Neuronal stem cell (in vitro differentiated cells): ENCODE data around the gene PLEKHA3.

Experiments used
- DNase-seq: peaks from one replicate; pipeline ENCODE4 v3.0.0-alpha.2; 2013; ENCODE audit warnings: low spot score
- H2AFZ ChIP-seq: one replicate; pipeline ENCODE4 v1.6.1; 2013; ENCODE audit warnings: mild to moderate bottlenecking, low read length, inconsistent platforms
- H2AK5ac ChIP-seq: 2 replicates; pipeline ENCODE4 v1.6.1; 2013; ENCODE audit warnings: low read depth, mild to moderate bottlenecking, inconsistent platforms, low read length, moderate library complexity, mixed read lengths
- H2BK120ac ChIP-seq: 2 replicates; pipeline ENCODE4 v1.6.1; 2013; ENCODE audit warnings: low read depth, mild to moderate bottlenecking, inconsistent platforms, low read length, moderate library complexity, mixed read lengths
- H2BK12ac ChIP-seq: one replicate; pipeline ENCODE4 v1.6.1; 2013; ENCODE audit warnings: low read length, inconsistent platforms
- H2BK15ac ChIP-seq: 2 replicates; pipeline ENCODE4 v1.6.1; 2013; ENCODE audit warnings: mild to moderate bottlenecking, low read length, inconsistent platforms, mixed read lengths
- H2BK5ac ChIP-seq: one replicate; pipeline ENCODE4 v1.6.1; 2013; ENCODE audit warnings: inconsistent platforms, mild to moderate bottlenecking, low read length, moderate library complexity
- H3K14ac ChIP-seq: one replicate; pipeline ENCODE4 v1.6.1; 2013; ENCODE audit warnings: low read length, inconsistent platforms
- H3K18ac ChIP-seq: 2 replicates; pipeline ENCODE4 v1.6.1; 2013; ENCODE audit warnings: low read length, inconsistent platforms
- H3K23ac ChIP-seq: 2 replicates; pipeline ENCODE4 v1.6.1; 2013; ENCODE audit warnings: low read depth, mild to moderate bottlenecking, mixed read lengths, low read length, inconsistent platforms; ENCODE audit not compliant: poor library complexity
- H3K27ac ChIP-seq: replicated peaks from 3 replicates; pipeline ENCODE4 v1.5.1; 2013; ENCODE audit warnings: low read length, inconsistent platforms
- H3K27me3 ChIP-seq, 3 experiments: 2 replicates each; pipeline ENCODE4 v1.6.1; 2013; ENCODE audit warnings: low read length in 3 of 3, mild to moderate bottlenecking in 2 of 3, inconsistent platforms in 1 of 3, low read depth in 1 of 3, mixed read lengths in 1 of 3, moderate library complexity in 1 of 3; ENCODE audit not compliant: control insufficient read depth in 3 of 3, insufficient read depth in 3 of 3
- H3K36me3 ChIP-seq, 2 donors: replicated peaks in 1 of 2; 2 replicates each; pipeline ENCODE4 v1.6.1; 2013; ENCODE audit warnings: low read length in 2 of 2; ENCODE audit not compliant: control insufficient read depth in 2 of 2, insufficient read depth in 2 of 2
- H3K4ac ChIP-seq: 2 replicates; pipeline ENCODE4 v1.6.1; 2013; ENCODE audit warnings: inconsistent platforms, mild to moderate bottlenecking, low read length, moderate library complexity
- H3K4me1 ChIP-seq, 2 donors: 1 replicate in 1 of 2; 2 replicates in 1 of 2; pipeline ENCODE4 v1.6.1; 2013; ENCODE audit warnings: low read length in 2 of 2, low read depth in 1 of 2; ENCODE audit not compliant: control insufficient read depth in 2 of 2, insufficient read depth in 1 of 2
- H3K4me2 ChIP-seq: one replicate; pipeline ENCODE4 v1.6.1; 2013; ENCODE audit warnings: mild to moderate bottlenecking, low read length, inconsistent platforms; ENCODE audit not compliant: insufficient read depth, poor library complexity, severe bottlenecking
- H3K4me3 ChIP-seq, 2 donors: 2 replicates each; pipeline ENCODE4 v1.5.1; 2013; ENCODE audit warnings: low read length in 2 of 2, mild to moderate bottlenecking in 2 of 2, inconsistent platforms in 1 of 2, moderate library complexity in 1 of 2
- H3K79me1 ChIP-seq: one replicate; pipeline ENCODE4 v1.6.1; 2013; ENCODE audit warnings: low read depth, mild to moderate bottlenecking, inconsistent platforms, low read length, moderate library complexity
- H3K9ac ChIP-seq: one replicate; pipeline ENCODE4 v1.6.1; 2013; ENCODE audit warnings: mild to moderate bottlenecking, low read depth, low read length, inconsistent platforms; ENCODE audit not compliant: poor library complexity
- H3K9me3 ChIP-seq, 2 donors: replicated peaks in 1 of 2; 2 replicates each; pipeline versions ENCODE3 to v1.6.1; 2013; ENCODE audit warnings: low read length in 2 of 2, mild to moderate bottlenecking in 2 of 2, inconsistent platforms in 1 of 2, low read depth in 1 of 2, mixed read lengths in 1 of 2, moderate library complexity in 1 of 2; ENCODE audit not compliant: control insufficient read depth in 2 of 2, insufficient read depth in 1 of 2
- H4K8ac ChIP-seq: one replicate; pipeline ENCODE4 v1.6.1; 2013; ENCODE audit warnings: low read depth, mild to moderate bottlenecking, inconsistent platforms, low read length, moderate library complexity
- H4K91ac ChIP-seq: one replicate; pipeline ENCODE4 v1.6.1; 2013; ENCODE audit warnings: low read length, low read depth, mild to moderate bottlenecking, inconsistent platforms; ENCODE audit not compliant: poor library complexity
- WGBS, 2 donors: extraction: QIAGEN DNeasy Blood & Tissue Kit; methylation state at CpG; one replicate each; pipeline ENCODE4 v1.1.7; 2013; ENCODE audit warnings: missing lambda C conversion rate in 2 of 2, mixed read lengths in 1 of 2; ENCODE audit not compliant: insufficient read length in 2 of 2, insufficient replicate concordance in 1 of 2; ENCODE audit errors: extremely low coverage in 2 of 2; 5-methylcytosine and 5-hydroxymethylcytosine counted together

Gene PLEKHA3

GRCh38 chr2:178506949-178507348 is 26.7 kb downstream of the PLEKHA3 start:
- WGBS, 2 donors: no CpG with 5 or more reads among the region's 1 CpG
- no peak for DNase-seq

GRCh38 chr2:178508646-178509045 is 28.4 kb downstream of the PLEKHA3 start:
- no peak overlapping the region for H3K23ac ChIP-seq

More at GRCh38 chr2:178506949-178507348, 26.7 kb downstream of the PLEKHA3 start:
- Histone ChIP-seq H3K4ac (no peak overlapping the region), H3K9ac (no peak overlapping the region), H3K36me3 (peaks cover 2 to 55% of the 10 kb centered on the region in 2 donors), H3K14ac (no peak overlapping the region), H3K27ac (no peak overlapping the region), H2AFZ (no peak overlapping the region), H2BK5ac (no peak overlapping the region), H3K4me1 (peaks cover under 1 to 1% of the 10 kb centered on the region in 2 donors), H3K79me1 (no peaks in the 10 kb centered on the region), H4K91ac (no peak overlapping the region), H3K9me3 (no peaks in the 10 kb centered on the region), H4K8ac (no peak overlapping the region), H3K23ac (no peak overlapping the region), H3K18ac (no peak overlapping the region), H2AK5ac (no peak overlapping the region), H3K4me3 (no peak overlapping the region), H2BK15ac (no peak overlapping the region), H3K4me2 (no peak overlapping the region), H3K27me3 (no peaks in the 10 kb centered on the region), H2BK120ac (no peak overlapping the region), H2BK12ac (no peak overlapping the region)

GRCh38 chr2:178510384-178510783 is 30.1 kb downstream of the PLEKHA3 start:
- H3K4me2 ChIP-seq: no peak overlapping the region
- H3K9ac ChIP-seq: no peak overlapping the region
- no peak overlapping the region for H4K8ac ChIP-seq
- H3K14ac ChIP-seq: no peak overlapping the region
- H3K4ac ChIP-seq: no peak overlapping the region
- peaks cover 0 to 37% of the 10 kb centered on the region in 2 donors for H3K36me3 ChIP-seq
- no peak overlapping the region for H3K23ac ChIP-seq
- no peak overlapping the region for H2AFZ ChIP-seq
- no peak overlapping the region for H2BK120ac ChIP-seq
- H3K18ac ChIP-seq: no peak overlapping the region
- H2AK5ac ChIP-seq: no peak overlapping the region
- H3K4me1 ChIP-seq: peaks cover 3 to 6% of the 10 kb centered on the region in 2 donors
- no CpG with 5 or more reads among the region's 6 CpGs for WGBS, 2 donors
- H2BK12ac ChIP-seq: no peak overlapping the region
- no peak for DNase-seq
- no peak overlapping the region for H3K4me3 ChIP-seq
- no peak overlapping the region for H3K27ac ChIP-seq
- no peaks in the 10 kb centered on the region for H3K27me3 ChIP-seq
- no peak overlapping the region for H2BK5ac ChIP-seq
- no peak overlapping the region for H2BK15ac ChIP-seq
- no peak overlapping the region for H4K91ac ChIP-seq
- H3K9me3 ChIP-seq: peaks cover 4 to 5% of the 10 kb centered on the region in 2 donors
- H3K79me1 ChIP-seq: no peaks in the 10 kb centered on the region

More at GRCh38 chr2:178508646-178509045, 28.4 kb downstream of the PLEKHA3 start:
- Histone ChIP-seq H3K27ac (no peak overlapping the region), H3K14ac (no peak overlapping the region), H4K8ac (no peak overlapping the region), H2BK12ac (no peak overlapping the region), H3K4me2 (no peak overlapping the region), H3K9me3 (peaks cover 0 to 4% of the 10 kb centered on the region in 2 donors), H2BK15ac (no peak overlapping the region), H2AFZ (no peak overlapping the region), H4K91ac (no peak overlapping the region), H2BK5ac (no peak overlapping the region), H3K4me1 (peaks cover 1 to 6% of the 10 kb centered on the region in 2 donors), H3K4me3 (no peak overlapping the region), H3K36me3 (peaks cover 0 to 38% of the 10 kb centered on the region in 2 donors), H3K9ac (no peak overlapping the region), H3K27me3 (no peaks in the 10 kb centered on the region), H2AK5ac (no peak overlapping the region), H2BK120ac (no peak overlapping the region), H3K79me1 (no peaks in the 10 kb centered on the region), H3K18ac (no peak overlapping the region), H3K4ac (no peak overlapping the region)
- no CpG with 5 or more reads among the region's 2 CpGs for WGBS, 2 donors
- no peak for DNase-seq

- no peak overlapping the region for H2BK15ac ChIP-seq
- H3K4ac ChIP-seq: no peak overlapping the region
- no peak overlapping the region for H3K18ac ChIP-seq
- no peak overlapping the region for H2AK5ac ChIP-seq
- peak overlapping the region; percentile 45 for H3K27ac ChIP-seq
- H3K14ac ChIP-seq: no peak overlapping the region
- H3K9ac ChIP-seq: no peak overlapping the region
- H3K36me3 ChIP-seq: peaks cover 0 to 20% of the 10 kb centered on the region in 2 donors
- H3K27me3 ChIP-seq: no peaks in the 10 kb centered on the region
- no peak overlapping the region for H2BK12ac ChIP-seq
- DNase-seq: peak; percentile 63
- H2BK120ac ChIP-seq: no peak overlapping the region
- no peak overlapping the region for H3K23ac ChIP-seq
- no peak overlapping the region for H4K8ac ChIP-seq
- no peak overlapping the region for H4K91ac ChIP-seq
- H3K9me3 ChIP-seq: peaks cover 4 to 5% of the 10 kb centered on the region in 2 donors
- no peak overlapping the region for H3K4me3 ChIP-seq
- no CpG with 5 or more reads among the region's 2 CpGs for WGBS, 2 donors
- no peaks in the 10 kb centered on the region for H3K79me1 ChIP-seq
- H3K4me2 ChIP-seq: no peak overlapping the region
- no peak overlapping the region for H2AFZ ChIP-seq
- H3K4me1 ChIP-seq: peaks cover 2 to 6% of the 10 kb centered on the region in 2 donors
- H2BK5ac ChIP-seq: no peak overlapping the region
Measured at GRCh38 chr2:178512484-178512883, 32.2 kb downstream of the PLEKHA3 start.
